ENCODE results near the gene ADM2.
A peak's percentile ranks its signal among the peaks of the same experiment; 100 is the strongest.

Gene ADM2

GRCh38 chr22:50497093-50497492 is 15.8 kb downstream of the ADM2 start:
- H3K27ac ChIP-seq (ENCODE audit: low read depth, low read length): no peak overlapping the region
- H3K9me2 ChIP-seq (replicated peaks; ENCODE audit: control insufficient read depth, low read length): no peaks in the 10 kb centered on the region
- H3K4me3 ChIP-seq (ENCODE audit: low read length): no peak overlapping the region
- H3F3A ChIP-seq (ENCODE audit: control insufficient read depth, insufficient read depth): peaks cover 3% of the 10 kb centered on the region
- no peaks in the 10 kb centered on the region for H4K20me1 ChIP-seq (ENCODE audit: control insufficient read depth, insufficient read depth, low read depth, low read length)
- no peaks in the 10 kb centered on the region for H3K79me2 ChIP-seq (ENCODE audit: control insufficient read depth, low read length)
- no peak overlapping the region for H3K4me2 ChIP-seq (ENCODE audit: low read length)
- H3K27me3 ChIP-seq (ENCODE audit: control insufficient read depth, low read length): no peaks in the 10 kb centered on the region
- TF ChIP-seq CTCF (IDR thresholded peaks at IDR 0.05; ENCODE audit: low read depth, low read length, poor library complexity, severe bottlenecking) (no peak), EZH2phosphoT487 (IDR thresholded peaks at IDR 0.05; ENCODE audit: borderline replicate concordance, low read length) (no peak)
- H3K36me3 ChIP-seq (ENCODE audit: control insufficient read depth, low read length): no peaks in the 10 kb centered on the region
- H3K4me1 ChIP-seq (ENCODE audit: control insufficient read depth, low read length): peaks cover 31% of the 10 kb centered on the region
- H3K9me3 ChIP-seq (ENCODE audit: control insufficient read depth, insufficient read depth, low read length): no peaks in the 10 kb centered on the region

- H3K79me2 ChIP-seq (ENCODE audit: control insufficient read depth, low read length): no peaks in the 10 kb centered on the region
- peaks cover 31% of the 10 kb centered on the region for H3K4me1 ChIP-seq (ENCODE audit: control insufficient read depth, low read length)
- peak overlapping the region; percentile 78 for H3K4me2 ChIP-seq (ENCODE audit: low read length)
- H3K27me3 ChIP-seq (ENCODE audit: control insufficient read depth, low read length): no peaks in the 10 kb centered on the region
- peak overlapping the region; percentile 58 for H3K4me3 ChIP-seq (ENCODE audit: low read length)
- no peaks in the 10 kb centered on the region for H4K20me1 ChIP-seq (ENCODE audit: control insufficient read depth, insufficient read depth, low read depth, low read length)
- TF ChIP-seq EZH2phosphoT487 (IDR thresholded peaks at IDR 0.05; ENCODE audit: borderline replicate concordance, low read length) (no peak), CTCF (IDR thresholded peaks at IDR 0.05; ENCODE audit: low read depth, low read length, poor library complexity, severe bottlenecking) (peak; percentile 89)
- peak overlapping the region; percentile 18 for H3K27ac ChIP-seq (ENCODE audit: low read depth, low read length)
- peaks cover 3% of the 10 kb centered on the region for H3F3A ChIP-seq (ENCODE audit: control insufficient read depth, insufficient read depth)
- H3K9me2 ChIP-seq (replicated peaks; ENCODE audit: control insufficient read depth, low read length): no peaks in the 10 kb centered on the region
- no peaks in the 10 kb centered on the region for H3K9me3 ChIP-seq (ENCODE audit: control insufficient read depth, insufficient read depth, low read length)
- peaks cover 6% of the 10 kb centered on the region; the same call in 1 of the 2 replicates for H3K36me3 ChIP-seq (ENCODE audit: control insufficient read depth, low read length)
These were observed 17.1 kb downstream of the ADM2 start for GRCh38 chr22:50498322-50498890.

- Histone ChIP-seq H3K27me3 (ENCODE audit: control insufficient read depth, low read length) (no peaks in the 10 kb centered on the region), H3K27ac (ENCODE audit: low read depth, low read length) (no peak overlapping the region), H3K4me3 (ENCODE audit: low read length) (no peak overlapping the region), H3K4me1 (ENCODE audit: control insufficient read depth, low read length) (peaks cover 31% of the 10 kb centered on the region), H3F3A (ENCODE audit: control insufficient read depth, insufficient read depth) (peaks cover 3% of the 10 kb centered on the region), H3K9me2 (replicated peaks; ENCODE audit: control insufficient read depth, low read length) (no peaks in the 10 kb centered on the region), H3K9me3 (ENCODE audit: control insufficient read depth, insufficient read depth, low read length) (no peaks in the 10 kb centered on the region), H3K79me2 (ENCODE audit: control insufficient read depth, low read length) (peaks cover 8% of the 10 kb centered on the region; the same call in 1 of the 2 replicates), H3K4me2 (ENCODE audit: low read length) (no peak overlapping the region), H3K36me3 (ENCODE audit: control insufficient read depth, low read length) (peaks cover 18% of the 10 kb centered on the region), H4K20me1 (ENCODE audit: control insufficient read depth, insufficient read depth, low read depth, low read length) (no peaks in the 10 kb centered on the region)
- TF ChIP-seq CTCF (IDR thresholded peaks at IDR 0.05; ENCODE audit: low read depth, low read length, poor library complexity, severe bottlenecking) (no peak), EZH2phosphoT487 (IDR thresholded peaks at IDR 0.05; ENCODE audit: borderline replicate concordance, low read length) (no peak)
These were observed 19.1 kb downstream of the ADM2 start for GRCh38 chr22:50500452-50500851.
